Ovary (tissue), 9 donors: Measurements from ENCODE around the gene MAFG. TPM values are rescaled to one million over a fixed set of nuclear protein-coding genes. Genes with fewer than 3 reads are reported as not detected.
A peak's percentile ranks its signal among the peaks of the same experiment; 100 is the strongest.
"Not testable (repeated sequence)": the region's sequence is repeated elsewhere in the genome, so short reads cannot be mapped to it uniquely, and the experiment has no call there.

ENCODE experiments used
- DNase-seq, 5 donors: peaks; one replicate each; pipeline ENCODE4 v3.0.0-alpha.2; 2019 to 2020
- H3K27ac ChIP-seq, 2 donors: fragments of 200-600 bp; one replicate each; pipeline versions ENCODE4 v1.5.1 to v1.8.0; 2019 to 2022
- H3K27me3 ChIP-seq: fragments of 200-600 bp; one replicate; pipeline ENCODE4 v1.8.0; 2022
- H3K36me3 ChIP-seq: fragments of 200-600 bp; sonication (generic); one replicate; pipeline ENCODE4 v1.5.1; 2019
- H3K4me1 ChIP-seq: one replicate; pipeline ENCODE4 v1.8.1; 2013; ENCODE audit warnings: mild to moderate bottlenecking, moderate library complexity; ENCODE audit not compliant: insufficient read depth
- H3K4me3 ChIP-seq: fragments of 200-600 bp; sonication (generic); one replicate; pipeline ENCODE4 v1.5.1; 2017
- H3K9me3 ChIP-seq, 2 donors: fragments of 200-600 bp in 1 of 2; sonication (generic) in 1 of 2; one replicate each; pipeline versions ENCODE4 v1.5.1 to v1.8.1; 2013 to 2019; ENCODE audit warnings: mild to moderate bottlenecking in 1 of 2, moderate library complexity in 1 of 2
- EP300 ChIP-seq: sonication (generic); formaldehyde crosslinking; IDR thresholded peaks from one replicate; pipeline ENCODE4 v1.6.1; 2017; ENCODE audit warnings: antibody characterized with exemption
- POLR2A ChIP-seq: fragments of 450-650 bp; IDR thresholded peaks from one replicate; pipeline ENCODE4 v1.6.1; 2017; ENCODE audit warnings: antibody characterized with exemption, mild to moderate bottlenecking, moderate library complexity
- WGBS, 3 donors: extraction: QIAGEN DNeasy Blood & Tissue Kit in 1 of 3; methylation state at CpG; one replicate each; pipeline versions ENCODE4 v1.1.5 to v1.1.7; 2013 to 2017; 5-methylcytosine and 5-hydroxymethylcytosine counted together
- intact Hi-C, 4 donors: fragments of 100-400 bp; cut with DNase I; formaldehyde crosslinking; loops; one replicate each; pipeline versions ENCODE4 v1.11.0 to v1.15.1; 2022 to 2023
- polyA plus RNA-seq, 2 donors: library from polyadenylated mRNA; stranded (reverse); fragments of 200-250 nt in 1 of 2; fragments of 350-450 nt in 1 of 2; fragmentation: Illumina TruSeq in 1 of 2; extraction: RNeasy Lipid Tissue Mini Kit (QIAGEN cat#74804) in 1 of 2; gene quantifications; one replicate each; pipeline ENCODE4 v1.2.3, GENCODE V29; 2013 to 2014
- total RNA-seq, 7 donors: library from RNA; depleted of rRNA in 2 of 7; stranded (reverse); fragments of >200 nt in 2 of 7; fragmentation: NEBNext Ultra II Directional in 3 of 7; extraction: Animal tissue kit (Norgen Biotek cat#: 25700) in 3 of 7; gene quantifications; one replicate each; pipeline versions ENCODE4 v1.1.0 to v1.2.4, GENCODE V29; 2016 to 2023
- TF ChIP-seq, protein P1 (sequence below), 3 donors: fragments of 450-650 bp in 2 of 3; fragments of 200-600 bp in 1 of 3; IDR thresholded peaks; one replicate each; pipeline versions ENCODE4 v1.5.1 to v1.8.0; 2016 to 2022; ENCODE audit warnings: antibody characterized with exemption in 3 of 3, mild to moderate bottlenecking in 1 of 3
- donor health status: DM: no; HTN: no; CAD: no; lungs with moderate emphysema.
- donor health status: DM: no; HTN: no; CAD: no.
- donor health status: Bipolar disorder and iron deficiency.
- donor health status: DM: yes; HTN: yes; CAD: no.
- donor health status: DM: no; HTN: no; CAD: no.
- donor health status: DM: yes; HTN: yes; CAD: no.

The MAFG gene
- total and polyA plus RNA-seq, 9 donors, result 9.5 to 21.1 (median 13.9) TPM

- Histone ChIP-seq H3K36me3 (no peaks in the 10 kb centered on the region), H3K9me3 (no peaks in the 10 kb centered on the region), H3K4me3 (no peak overlapping the region), H3K27ac (no peak overlapping the region), H3K27me3 (no peaks in the 10 kb centered on the region), H3K4me1 (peaks cover 19% of the 10 kb centered on the region)
- TF ChIP-seq POLR2A (no peak), EP300 (no peak)
- TF ChIP-seq, protein P1, sequence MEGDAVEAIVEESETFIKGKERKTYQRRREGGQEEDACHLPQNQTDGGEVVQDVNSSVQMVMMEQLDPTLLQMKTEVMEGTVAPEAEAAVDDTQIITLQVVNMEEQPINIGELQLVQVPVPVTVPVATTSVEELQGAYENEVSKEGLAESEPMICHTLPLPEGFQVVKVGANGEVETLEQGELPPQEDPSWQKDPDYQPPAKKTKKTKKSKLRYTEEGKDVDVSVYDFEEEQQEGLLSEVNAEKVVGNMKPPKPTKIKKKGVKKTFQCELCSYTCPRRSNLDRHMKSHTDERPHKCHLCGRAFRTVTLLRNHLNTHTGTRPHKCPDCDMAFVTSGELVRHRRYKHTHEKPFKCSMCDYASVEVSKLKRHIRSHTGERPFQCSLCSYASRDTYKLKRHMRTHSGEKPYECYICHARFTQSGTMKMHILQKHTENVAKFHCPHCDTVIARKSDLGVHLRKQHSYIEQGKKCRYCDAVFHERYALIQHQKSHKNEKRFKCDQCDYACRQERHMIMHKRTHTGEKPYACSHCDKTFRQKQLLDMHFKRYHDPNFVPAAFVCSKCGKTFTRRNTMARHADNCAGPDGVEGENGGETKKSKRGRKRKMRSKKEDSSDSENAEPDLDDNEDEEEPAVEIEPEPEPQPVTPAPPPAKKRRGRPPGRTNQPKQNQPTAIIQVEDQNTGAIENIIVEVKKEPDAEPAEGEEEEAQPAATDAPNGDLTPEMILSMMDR (IDR thresholded peaks at IDR 0.05), result no peak
- whole genome bisulfite sequencing, 3 donors, result 82 to 83% (median 82%) methylated on average over 14 to 15 of the region's 15 CpGs
- intact Hi-C loops, result no loop called here
- no peak for DNase-seq
These were observed 8.5 kb downstream of the MAFG start for GRCh38 chr17:81918832-81919545.

DNA sequence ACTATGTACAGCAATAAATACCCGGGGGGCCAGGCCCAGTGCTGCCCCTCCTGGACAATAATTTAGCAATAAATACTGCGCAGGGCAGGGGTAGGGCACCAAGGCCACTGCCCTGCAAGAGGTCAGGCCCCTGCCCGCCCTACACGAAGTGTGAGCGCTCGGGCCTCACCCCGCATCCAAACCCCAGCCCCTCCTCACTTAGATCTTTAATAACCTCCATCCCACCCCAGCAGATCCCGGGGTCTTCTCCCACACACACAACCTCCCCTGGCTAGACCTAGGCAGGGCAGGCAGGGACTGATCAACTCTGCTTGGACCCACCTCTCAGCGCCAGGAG lies 9.2 kb downstream of the MAFG start:
- H3K9me3 ChIP-seq, H3K27ac ChIP-seq, DNase-seq, H3K27me3 ChIP-seq, H3K36me3 ChIP-seq, intact Hi-C loops: not testable (repeated sequence)
- H3K4me3 ChIP-seq, result peak overlapping the region; percentile 67
- WGBS, 3 donors, result 29 to 34% (median 29%) methylated on average over 9 of the region's 9 CpGs
- peaks cover 14% of the 10 kb centered on the region for H3K4me1 ChIP-seq

DNA sequence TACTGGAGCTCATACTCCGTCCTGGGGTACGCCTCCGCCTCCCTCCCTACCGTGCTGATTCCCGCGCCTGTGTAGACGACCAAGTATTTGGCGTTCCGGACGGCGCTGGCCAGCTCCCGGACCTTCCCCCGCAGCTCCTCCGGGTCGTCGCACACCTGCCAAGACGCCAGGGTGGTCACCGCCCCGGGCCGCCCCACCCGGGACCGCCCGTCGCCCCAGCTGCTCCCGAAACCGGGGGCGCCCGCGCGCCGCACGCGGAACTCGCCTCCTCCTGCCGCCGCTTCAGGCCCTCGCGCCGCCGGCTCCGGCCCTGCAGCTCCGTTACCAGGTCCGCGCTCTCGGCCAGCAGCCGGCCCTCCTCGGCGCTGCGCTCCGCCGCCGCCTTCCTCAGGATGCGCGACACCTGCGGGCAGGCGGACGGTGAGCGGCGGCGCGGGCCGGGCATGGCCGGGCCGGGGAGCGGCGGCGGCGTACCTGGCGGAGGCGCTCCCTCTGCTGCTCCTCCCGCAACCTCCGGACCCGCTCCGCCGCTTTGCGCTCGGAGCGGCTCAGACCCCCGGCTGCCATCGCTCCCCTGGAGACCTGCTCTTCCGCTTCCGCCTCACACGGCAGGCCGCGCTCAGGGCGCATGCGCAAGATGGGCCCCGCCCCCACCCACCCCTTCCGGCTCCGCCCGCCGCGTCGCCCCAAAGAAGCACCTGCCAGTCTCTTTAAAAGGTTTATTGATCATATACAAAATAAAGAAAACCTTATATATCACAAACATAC lies 9.8 kb downstream of the MAFG start, which contains the start of gene SIRT7:
Gene SIRT7 (minus strand): TSS at position 612 of the 768 bp plus-strand sequence. CDS start 45 bp downstream, at position 567.
- H3K27ac ChIP-seq, result peak within 1 kb of the TSS in 1 of 2 donors; percentile 55
- peaks cover 11% of the 10 kb centered on the region for H3K4me1 ChIP-seq
- DNase-seq, result peak; percentile 71 to 85 (median 82)
- H3K36me3 ChIP-seq, result no peaks in the 10 kb centered on the region
- peak within 1 kb of the TSS; percentile 67 for H3K4me3 ChIP-seq
- no peaks in the 10 kb centered on the region for H3K27me3 ChIP-seq
- WGBS, 3 donors, result 0 to 1% (median 1%) methylated on average over 78 to 94 of the region's 94 CpGs
- H3K9me3 ChIP-seq, result no peaks in the 10 kb centered on the region
- TF ChIP-seq POLR2A, result no peak
- TF ChIP-seq, protein P1 (IDR thresholded peaks at IDR 0.05), result no peak
- TF ChIP-seq EP300, result no peak
- intact Hi-C loops, result no loop called here

GRCh38 chr17:81916234-81917001 lies 11.1 kb downstream of the MAFG start:
- no peak overlapping the region for H3K27ac ChIP-seq
- H3K4me1 ChIP-seq, result peaks cover 10% of the 10 kb centered on the region
- intact Hi-C loops, result no loop called here
- no peaks in the 10 kb centered on the region for H3K27me3 ChIP-seq
- WGBS, 3 donors, result 78 to 82% (median 79%) methylated on average over 21 of the region's 21 CpGs
- no peak overlapping the region for H3K4me3 ChIP-seq
- no peaks in the 10 kb centered on the region for H3K9me3 ChIP-seq
- H3K36me3 ChIP-seq, result no peaks in the 10 kb centered on the region
- TF ChIP-seq, protein P1 (IDR thresholded peaks at IDR 0.05), result no peak
- TF ChIP-seq EP300 (no peak), POLR2A (no peak)
- DNase-seq, result no peak
